Liver (tissue), 3 donors: ENCODE data around the gene APPL2.

Experiments used
- FOXA1 ChIP-seq: IDR thresholded peaks from 2 replicates; pipeline ENCODE4 v1.6.1; 2016; ENCODE audit warnings: antibody characterized with exemption
- JUND ChIP-seq, 2 donors: IDR thresholded peaks; 2 replicates each; pipeline ENCODE4 v1.6.1; 2016; ENCODE audit warnings: antibody characterized with exemption in 2 of 2
- YY1 ChIP-seq: IDR thresholded peaks from 2 replicates; pipeline ENCODE4 v1.6.1; 2016; ENCODE audit warnings: antibody characterized with exemption, mild to moderate bottlenecking
- TF ChIP-seq, protein P1 (sequence below): fragments of 150-350 bp; IDR thresholded peaks from 2 replicates; pipeline ENCODE4 v1.5.1; 2017; ENCODE audit warnings: improper control_type of control experiment, low read depth, low read length; ENCODE audit not compliant: missing input control
- TF ChIP-seq, protein P2 (sequence below): IDR thresholded peaks from 2 replicates; pipeline ENCODE4 v1.6.1; 2016; ENCODE audit warnings: antibody characterized with exemption
- donor health status: healthy.
- donor health status: healthy.

DNA sequence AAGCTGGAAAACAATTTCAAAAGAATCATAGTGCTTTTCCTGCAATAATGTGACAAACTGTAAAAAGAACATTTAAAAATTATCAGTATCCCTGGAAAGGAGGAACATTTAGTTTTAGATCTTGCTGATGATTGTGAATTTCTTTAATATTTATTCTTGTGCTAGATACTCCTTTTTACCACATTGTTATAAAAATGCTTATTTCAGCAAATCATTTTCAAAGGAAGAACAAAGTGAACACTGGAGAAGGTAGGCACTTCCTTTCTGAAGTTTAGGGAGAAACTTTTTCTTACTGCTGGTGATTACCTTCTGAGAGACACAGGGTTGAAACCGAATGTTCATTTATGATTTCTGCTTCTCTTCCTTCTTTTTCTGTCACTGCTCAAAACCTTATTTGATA, 49.4 kb upstream of the APPL2 start:
- TF ChIP-seq, protein P1, sequence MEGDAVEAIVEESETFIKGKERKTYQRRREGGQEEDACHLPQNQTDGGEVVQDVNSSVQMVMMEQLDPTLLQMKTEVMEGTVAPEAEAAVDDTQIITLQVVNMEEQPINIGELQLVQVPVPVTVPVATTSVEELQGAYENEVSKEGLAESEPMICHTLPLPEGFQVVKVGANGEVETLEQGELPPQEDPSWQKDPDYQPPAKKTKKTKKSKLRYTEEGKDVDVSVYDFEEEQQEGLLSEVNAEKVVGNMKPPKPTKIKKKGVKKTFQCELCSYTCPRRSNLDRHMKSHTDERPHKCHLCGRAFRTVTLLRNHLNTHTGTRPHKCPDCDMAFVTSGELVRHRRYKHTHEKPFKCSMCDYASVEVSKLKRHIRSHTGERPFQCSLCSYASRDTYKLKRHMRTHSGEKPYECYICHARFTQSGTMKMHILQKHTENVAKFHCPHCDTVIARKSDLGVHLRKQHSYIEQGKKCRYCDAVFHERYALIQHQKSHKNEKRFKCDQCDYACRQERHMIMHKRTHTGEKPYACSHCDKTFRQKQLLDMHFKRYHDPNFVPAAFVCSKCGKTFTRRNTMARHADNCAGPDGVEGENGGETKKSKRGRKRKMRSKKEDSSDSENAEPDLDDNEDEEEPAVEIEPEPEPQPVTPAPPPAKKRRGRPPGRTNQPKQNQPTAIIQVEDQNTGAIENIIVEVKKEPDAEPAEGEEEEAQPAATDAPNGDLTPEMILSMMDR: no peak
- TF ChIP-seq YY1 (no peak), JUND (IDR thresholded peaks at IDR 0.05) (no peak), FOXA1 (no peak)
- TF ChIP-seq, protein P2, sequence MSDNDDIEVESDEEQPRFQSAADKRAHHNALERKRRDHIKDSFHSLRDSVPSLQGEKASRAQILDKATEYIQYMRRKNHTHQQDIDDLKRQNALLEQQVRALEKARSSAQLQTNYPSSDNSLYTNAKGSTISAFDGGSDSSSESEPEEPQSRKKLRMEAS: no peak
